GM20000 (cell line): Measurements from ENCODE around the gene CRYGN.

ENCODE experiments used
- DNase-seq: peaks from one replicate; pipeline ENCODE4 v3.0.0; 2012; ENCODE audit warnings: low spot score
- CTCF ChIP-seq: IDR thresholded peaks from 2 replicates; pipeline ENCODE4 v1.5.1; 2012; ENCODE audit warnings: mild to moderate bottlenecking, control low read depth; ENCODE audit errors: extremely low read depth, missing control alignments

CRYGN gene

GRCh38 chr7:151398446-151399304 is 41.3 kb downstream of the CRYGN start:
- DNase-seq = no peak
- TF ChIP-seq CTCF = no peak

DNA sequence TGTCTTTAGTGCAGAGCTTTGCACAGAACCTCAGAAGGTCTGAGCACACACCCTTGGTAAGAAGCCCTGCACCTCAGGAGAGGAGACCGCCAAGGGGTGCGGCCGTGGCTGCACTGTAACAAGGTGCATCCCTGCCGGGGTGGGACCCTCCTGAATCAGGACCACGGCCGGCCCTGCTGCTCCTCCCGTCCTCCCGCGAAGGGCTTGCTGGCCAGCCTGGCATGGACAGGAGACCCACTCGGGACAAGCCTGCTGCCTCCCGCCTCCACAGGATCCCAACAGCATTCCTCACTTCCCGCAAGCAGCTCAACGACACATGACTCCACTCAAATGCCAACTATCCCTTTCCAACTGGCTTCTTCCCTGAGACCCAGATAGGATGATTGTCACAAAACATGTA is 42.9 kb downstream of the CRYGN start:
- no peak for TF ChIP-seq CTCF
- no peak for DNase-seq

DNA sequence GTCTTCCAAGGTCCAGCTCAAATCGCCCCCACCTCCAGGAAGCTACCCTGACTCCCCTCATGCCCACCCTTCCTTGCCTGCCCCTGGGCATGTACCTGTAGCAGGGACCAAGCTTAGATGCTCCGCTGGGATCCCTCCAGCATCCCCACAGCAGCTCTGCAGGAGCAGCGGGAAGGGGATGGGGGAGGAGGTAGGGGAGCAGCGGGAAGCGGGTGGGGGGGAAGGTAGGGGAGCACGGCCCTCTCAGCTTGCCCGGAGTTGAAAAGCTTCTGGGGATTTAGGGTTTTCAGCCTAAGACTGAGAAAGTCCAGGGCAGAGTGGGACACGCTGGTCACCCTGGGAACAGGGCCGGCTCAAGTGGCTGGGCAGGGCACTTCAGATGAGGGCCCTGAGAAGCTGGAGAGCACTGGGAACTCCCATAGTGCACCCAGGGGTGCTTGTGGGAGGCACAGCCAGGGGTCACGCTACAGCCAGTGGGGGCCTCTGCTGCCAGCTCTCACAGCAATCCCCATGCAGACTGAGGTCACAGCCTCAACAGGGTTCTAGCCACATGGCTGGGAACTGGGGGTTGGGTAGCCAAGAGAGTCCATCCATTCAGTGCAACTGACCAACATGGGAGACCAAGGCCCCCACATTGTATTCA is 43.5 kb downstream of the CRYGN start:
- no peak for DNase-seq
- TF ChIP-seq CTCF = no peak

DNA sequence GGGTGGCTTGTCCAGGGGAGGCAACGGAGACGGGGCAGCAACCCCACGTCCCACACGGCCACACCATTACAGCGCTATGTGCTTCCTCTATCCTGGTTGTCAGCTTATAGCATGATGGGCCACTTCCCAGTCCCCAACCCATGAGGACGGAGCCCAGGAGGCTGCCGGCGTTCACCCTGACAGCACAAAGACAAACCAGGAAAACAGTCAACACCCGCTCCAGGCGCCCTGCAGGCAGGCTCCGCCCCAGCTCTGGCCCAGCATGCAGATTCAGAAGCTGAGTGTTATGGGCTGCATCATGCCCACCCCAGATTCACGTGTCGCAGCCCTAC is 44.9 kb downstream of the CRYGN start:
- no peak for TF ChIP-seq CTCF
- DNase-seq = no peak

DNA sequence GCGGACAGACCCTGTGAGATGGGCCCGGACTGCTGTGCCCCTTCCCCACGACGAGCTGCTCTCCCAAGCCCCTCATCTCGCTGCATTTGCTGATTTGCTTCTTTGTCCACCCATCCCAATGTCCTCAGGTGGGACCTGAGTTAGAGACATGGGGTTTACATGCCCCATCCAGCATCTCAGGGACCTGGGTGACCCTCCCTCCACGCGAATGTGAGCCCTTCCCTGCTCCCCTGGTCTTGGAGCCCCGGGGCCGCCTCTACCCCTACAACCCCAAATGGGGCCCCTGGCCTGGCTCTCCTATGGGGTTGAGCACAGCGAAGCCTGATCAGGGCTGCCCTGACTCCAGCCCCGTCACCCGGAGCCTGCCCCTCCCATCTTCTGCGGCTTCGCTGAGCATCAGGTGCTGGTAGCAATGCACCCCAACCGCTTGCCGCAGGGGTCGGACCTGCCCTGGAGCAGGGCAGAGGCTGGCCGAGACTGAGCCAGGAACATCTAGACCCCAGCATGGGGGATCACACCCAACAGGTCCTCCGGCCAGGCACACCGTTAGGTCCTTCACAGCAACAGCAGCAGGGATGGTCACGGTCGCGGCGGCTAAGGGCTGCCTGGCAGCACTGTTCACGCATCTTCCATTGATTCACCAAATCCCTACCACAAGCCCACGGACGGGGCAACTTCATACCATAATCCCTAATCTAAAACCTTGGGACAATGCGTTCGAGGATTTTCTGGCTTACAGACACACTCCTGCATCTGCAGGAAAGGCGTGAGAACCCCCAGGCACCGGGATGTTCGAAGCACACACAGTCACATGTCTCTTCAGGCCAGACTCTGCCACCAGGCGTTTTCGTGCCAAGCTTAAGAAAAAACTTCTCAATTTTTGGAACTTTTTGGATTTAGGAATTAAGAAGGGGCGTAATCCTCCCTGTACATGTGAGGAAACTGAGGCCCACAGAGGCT is 45.6 kb downstream of the CRYGN start:
- DNase-seq = no peak
- no peak for TF ChIP-seq CTCF

GRCh38 chr7:151393031-151393977 is 46.6 kb downstream of the CRYGN start:
- TF ChIP-seq CTCF = no peak
- no peak for DNase-seq
